Measurements from ENCODE around the gene MTIF2. TPM values are rescaled to one million over a fixed set of nuclear protein-coding genes. Genes with fewer than 3 reads are reported as not detected.
A peak's percentile ranks its signal among the peaks of the same experiment; 100 is the strongest.

The MTIF2 gene
- total and polyA plus RNA-seq, 9 of the 15 experiments (the other 6 are each of a cell fraction or from before 2014, with no cell fraction given): 58.7 to 143 (median 105) TPM

GRCh38 chr2:55231546-55232083 lies 37.4 kb downstream of the MTIF2 start (continued):
- TF ChIP-seq PHB2 (IDR thresholded peaks at IDR 0.05; ENCODE audit: low read depth) (no peak), ZNF253 (CRISPR knock-in tag; conservative IDR thresholded peaks at IDR 0.05) (no peak), THRB (CRISPR knock-in tag; conservative IDR thresholded peaks at IDR 0.05) (no peak), CHCHD3 (CRISPR knock-in tag; IDR thresholded peaks at IDR 0.05) (no peak), ZEB2 (IDR thresholded peaks at IDR 0.05) (no peak), ZNF518B (CRISPR knock-in tag; IDR thresholded peaks at IDR 0.05) (no peak), CXXC5 (CRISPR knock-in tag; IDR thresholded peaks at IDR 0.05) (no peak), NBN (IDR thresholded peaks at IDR 0.05; ENCODE audit: low read depth) (no peak), KDM5B (IDR thresholded peaks at IDR 0.05; ENCODE audit: insufficient replicate concordance, low read depth, low read length) (no peak), TRIM25 (IDR thresholded peaks at IDR 0.05; ENCODE audit: borderline replicate concordance) (no peak), CBX2 (IDR thresholded peaks at IDR 0.05; ENCODE audit: insufficient read depth, low read length, poor library complexity, severe bottlenecking) (no peak), HNRNPLL (IDR thresholded peaks at IDR 0.05; ENCODE audit: low read depth, low read length, poor library complexity, severe bottlenecking) (peak; percentile 82), DDX20 (tag; IDR thresholded peaks at IDR 0.05; ENCODE audit: low read depth) (no peak)
- TF ChIP-seq, protein P1, sequence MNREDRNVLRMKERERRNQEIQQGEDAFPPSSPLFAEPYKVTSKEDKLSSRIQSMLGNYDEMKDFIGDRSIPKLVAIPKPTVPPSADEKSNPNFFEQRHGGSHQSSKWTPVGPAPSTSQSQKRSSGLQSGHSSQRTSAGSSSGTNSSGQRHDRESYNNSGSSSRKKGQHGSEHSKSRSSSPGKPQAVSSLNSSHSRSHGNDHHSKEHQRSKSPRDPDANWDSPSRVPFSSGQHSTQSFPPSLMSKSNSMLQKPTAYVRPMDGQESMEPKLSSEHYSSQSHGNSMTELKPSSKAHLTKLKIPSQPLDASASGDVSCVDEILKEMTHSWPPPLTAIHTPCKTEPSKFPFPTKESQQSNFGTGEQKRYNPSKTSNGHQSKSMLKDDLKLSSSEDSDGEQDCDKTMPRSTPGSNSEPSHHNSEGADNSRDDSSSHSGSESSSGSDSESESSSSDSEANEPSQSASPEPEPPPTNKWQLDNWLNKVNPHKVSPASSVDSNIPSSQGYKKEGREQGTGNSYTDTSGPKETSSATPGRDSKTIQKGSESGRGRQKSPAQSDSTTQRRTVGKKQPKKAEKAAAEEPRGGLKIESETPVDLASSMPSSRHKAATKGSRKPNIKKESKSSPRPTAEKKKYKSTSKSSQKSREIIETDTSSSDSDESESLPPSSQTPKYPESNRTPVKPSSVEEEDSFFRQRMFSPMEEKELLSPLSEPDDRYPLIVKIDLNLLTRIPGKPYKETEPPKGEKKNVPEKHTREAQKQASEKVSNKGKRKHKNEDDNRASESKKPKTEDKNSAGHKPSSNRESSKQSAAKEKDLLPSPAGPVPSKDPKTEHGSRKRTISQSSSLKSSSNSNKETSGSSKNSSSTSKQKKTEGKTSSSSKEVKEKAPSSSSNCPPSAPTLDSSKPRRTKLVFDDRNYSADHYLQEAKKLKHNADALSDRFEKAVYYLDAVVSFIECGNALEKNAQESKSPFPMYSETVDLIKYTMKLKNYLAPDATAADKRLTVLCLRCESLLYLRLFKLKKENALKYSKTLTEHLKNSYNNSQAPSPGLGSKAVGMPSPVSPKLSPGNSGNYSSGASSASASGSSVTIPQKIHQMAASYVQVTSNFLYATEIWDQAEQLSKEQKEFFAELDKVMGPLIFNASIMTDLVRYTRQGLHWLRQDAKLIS (CRISPR knock-in tag; IDR thresholded peaks at IDR 0.05): no peak
- TF ChIP-seq, protein P2, sequence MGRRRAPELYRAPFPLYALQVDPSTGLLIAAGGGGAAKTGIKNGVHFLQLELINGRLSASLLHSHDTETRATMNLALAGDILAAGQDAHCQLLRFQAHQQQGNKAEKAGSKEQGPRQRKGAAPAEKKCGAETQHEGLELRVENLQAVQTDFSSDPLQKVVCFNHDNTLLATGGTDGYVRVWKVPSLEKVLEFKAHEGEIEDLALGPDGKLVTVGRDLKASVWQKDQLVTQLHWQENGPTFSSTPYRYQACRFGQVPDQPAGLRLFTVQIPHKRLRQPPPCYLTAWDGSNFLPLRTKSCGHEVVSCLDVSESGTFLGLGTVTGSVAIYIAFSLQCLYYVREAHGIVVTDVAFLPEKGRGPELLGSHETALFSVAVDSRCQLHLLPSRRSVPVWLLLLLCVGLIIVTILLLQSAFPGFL (CRISPR knock-in tag; IDR thresholded peaks at IDR 0.05): 0 out of 2 replicates have a peak, but pooled peaks have one; percentile 47
